ENCODE results near the gene ITGB7.
"Not testable (repeated sequence)": the region's sequence is repeated elsewhere in the genome, so short reads cannot be mapped to it uniquely, and the experiment has no call there.

Gene ITGB7

DNA sequence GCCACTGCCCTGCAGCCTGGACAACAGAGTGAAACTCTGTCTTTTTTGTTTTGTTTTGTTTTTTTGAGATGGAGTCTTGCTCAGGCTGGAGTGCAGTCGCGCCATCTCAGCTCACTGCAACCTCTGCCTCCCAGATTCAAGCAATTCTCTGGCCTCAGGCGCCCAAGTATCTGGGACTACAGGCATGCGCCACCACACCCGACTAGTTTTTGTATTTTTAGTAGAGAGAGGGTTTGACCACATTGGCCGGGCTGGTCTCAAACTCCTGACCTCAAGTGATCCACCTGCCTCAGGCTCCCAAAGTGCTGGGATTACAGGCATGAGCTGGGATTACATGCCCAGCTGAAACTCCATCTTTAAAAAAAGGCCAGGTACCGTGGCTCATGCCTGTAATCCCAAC lies 4.7 kb downstream of the ITGB7 start:
- H3K9me3 ChIP-seq (ENCODE audit: control insufficient read depth, insufficient read depth, low read depth, low read length); H3K4me1 ChIP-seq (ENCODE audit: control insufficient read depth, insufficient read depth, low read length); H3K27ac ChIP-seq (ENCODE audit: extremely low read depth, low read depth, low read length); H3K4me3 ChIP-seq (ENCODE audit: low read depth, low read length); H3K36me3 ChIP-seq (ENCODE audit: control insufficient read depth in 2 of 2, insufficient read depth in 1 of 2, low read length in 2 of 2): not testable (repeated sequence)
- ChIA-PET CTCF (interaction anchor here (0.6 to 2.3 kb wide), 6 partner anchors 9 to 155 kb away, joined by 3 to 14 read pairs (median 3); no protein-coding TSS in a partner anchor), POLR2A (interaction anchor here (0.6 to 1.6 kb wide), 2 partner anchors 15 to 150 kb away, joined by 3 to 5 read pairs; no protein-coding TSS in a partner anchor)

DNA sequence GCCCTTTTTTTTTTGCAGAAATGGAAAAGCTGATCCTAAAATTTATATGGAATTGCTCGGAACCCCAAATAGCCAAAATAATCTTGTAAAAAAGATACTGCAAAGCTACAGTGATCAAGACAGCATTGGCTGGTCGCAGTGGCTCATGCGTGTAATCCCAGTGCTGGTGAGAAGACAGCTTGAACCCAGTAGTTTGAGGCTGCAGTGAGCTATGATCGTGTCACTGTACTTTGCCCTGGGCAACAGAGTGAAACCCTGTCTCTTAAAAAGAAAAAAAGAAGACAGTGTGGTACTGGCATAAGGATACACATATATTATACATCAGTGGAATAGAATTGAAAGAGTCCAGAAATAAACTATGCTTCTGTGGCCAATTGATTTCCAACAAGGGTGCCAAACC lies 5.4 kb downstream of the ITGB7 start:
- Histone ChIP-seq H3K4me1 (ENCODE audit: control insufficient read depth, insufficient read depth, low read length) (no peaks in the 10 kb centered on the region), H3K9me3 (ENCODE audit: control insufficient read depth, insufficient read depth, low read depth, low read length) (no peaks in the 10 kb centered on the region), H3K27ac (ENCODE audit: extremely low read depth, low read depth, low read length) (no peak overlapping the region), H3K36me3 (ENCODE audit: control insufficient read depth in 2 of 2, insufficient read depth in 1 of 2, low read length in 2 of 2) (no peaks in the 10 kb centered on the region), H3K4me3 (ENCODE audit: low read depth, low read length) (no peak overlapping the region)
- ChIA-PET CTCF (interaction anchor here (0.6 to 2.3 kb wide), 6 partner anchors 10 to 151 kb away, joined by 3 to 14 read pairs (median 3); no protein-coding TSS in a partner anchor), POLR2A (interaction anchor here (1.6 kb wide), 1 partner anchor 14 kb away, joined by 5 read pairs; no protein-coding TSS in a partner anchor)
- TF ChIP-seq, protein P1, sequence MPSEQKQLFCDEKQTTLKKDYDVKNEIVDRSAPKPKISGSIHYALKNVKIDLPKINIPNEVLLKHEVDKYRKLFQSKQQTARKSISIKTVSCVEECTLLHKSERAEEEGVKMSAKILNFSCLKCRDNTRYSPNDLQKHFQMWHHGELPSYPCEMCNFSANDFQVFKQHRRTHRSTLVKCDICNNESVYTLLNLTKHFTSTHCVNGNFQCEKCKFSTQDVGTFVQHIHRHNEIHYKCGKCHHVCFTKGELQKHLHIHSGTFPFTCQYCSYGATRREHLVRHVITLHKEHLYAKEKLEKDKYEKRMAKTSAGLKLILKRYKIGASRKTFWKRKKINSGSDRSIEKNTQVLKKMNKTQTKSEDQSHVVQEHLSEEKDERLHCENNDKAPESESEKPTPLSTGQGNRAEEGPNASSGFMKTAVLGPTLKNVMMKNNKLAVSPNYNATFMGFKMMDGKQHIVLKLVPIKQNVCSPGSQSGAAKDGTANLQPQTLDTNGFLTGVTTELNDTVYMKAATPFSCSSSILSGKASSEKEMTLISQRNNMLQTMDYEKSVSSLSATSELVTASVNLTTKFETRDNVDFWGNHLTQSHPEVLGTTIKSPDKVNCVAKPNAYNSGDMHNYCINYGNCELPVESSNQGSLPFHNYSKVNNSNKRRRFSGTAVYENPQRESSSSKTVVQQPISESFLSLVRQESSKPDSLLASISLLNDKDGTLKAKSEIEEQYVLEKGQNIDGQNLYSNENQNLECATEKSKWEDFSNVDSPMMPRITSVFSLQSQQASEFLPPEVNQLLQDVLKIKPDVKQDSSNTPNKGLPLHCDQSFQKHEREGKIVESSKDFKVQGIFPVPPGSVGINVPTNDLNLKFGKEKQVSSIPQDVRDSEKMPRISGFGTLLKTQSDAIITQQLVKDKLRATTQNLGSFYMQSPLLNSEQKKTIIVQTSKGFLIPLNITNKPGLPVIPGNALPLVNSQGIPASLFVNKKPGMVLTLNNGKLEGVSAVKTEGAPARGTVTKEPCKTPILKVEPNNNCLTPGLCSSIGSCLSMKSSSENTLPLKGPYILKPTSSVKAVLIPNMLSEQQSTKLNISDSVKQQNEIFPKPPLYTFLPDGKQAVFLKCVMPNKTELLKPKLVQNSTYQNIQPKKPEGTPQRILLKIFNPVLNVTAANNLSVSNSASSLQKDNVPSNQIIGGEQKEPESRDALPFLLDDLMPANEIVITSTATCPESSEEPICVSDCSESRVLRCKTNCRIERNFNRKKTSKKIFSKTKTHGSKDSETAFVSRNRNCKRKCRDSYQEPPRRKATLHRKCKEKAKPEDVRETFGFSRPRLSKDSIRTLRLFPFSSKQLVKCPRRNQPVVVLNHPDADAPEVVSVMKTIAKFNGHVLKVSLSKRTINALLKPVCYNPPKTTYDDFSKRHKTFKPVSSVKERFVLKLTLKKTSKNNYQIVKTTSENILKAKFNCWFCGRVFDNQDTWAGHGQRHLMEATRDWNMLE (tag by site-specific recombination; conservative IDR thresholded peaks at IDR 0.05; ENCODE audit: low read depth): no peak
- TF ChIP-seq ZNF274 (IDR thresholded peaks at IDR 0.05; ENCODE audit: low read length) (no peak), ZNF274 (tag by site-specific recombination; IDR thresholded peaks at IDR 0.05; ENCODE audit: borderline replicate concordance) (no peak), HOXA7 (CRISPR knock-in tag; IDR thresholded peaks at IDR 0.05; ENCODE audit: borderline replicate concordance) (no peak), ZNF621 (tag by site-specific recombination; IDR thresholded peaks at IDR 0.05) (no peak)
- TF ChIP-seq, protein P2, sequence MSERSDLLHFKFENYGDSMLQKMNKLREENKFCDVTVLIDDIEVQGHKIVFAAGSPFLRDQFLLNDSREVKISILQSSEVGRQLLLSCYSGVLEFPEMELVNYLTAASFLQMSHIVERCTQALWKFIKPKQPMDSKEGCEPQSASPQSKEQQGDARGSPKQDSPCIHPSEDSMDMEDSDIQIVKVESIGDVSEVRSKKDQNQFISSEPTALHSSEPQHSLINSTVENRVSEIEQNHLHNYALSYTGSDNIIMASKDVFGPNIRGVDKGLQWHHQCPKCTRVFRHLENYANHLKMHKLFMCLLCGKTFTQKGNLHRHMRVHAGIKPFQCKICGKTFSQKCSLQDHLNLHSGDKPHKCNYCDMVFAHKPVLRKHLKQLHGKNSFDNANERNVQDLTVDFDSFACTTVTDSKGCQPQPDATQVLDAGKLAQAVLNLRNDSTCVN (tag by site-specific recombination; optimal IDR thresholded peaks at IDR 0.05): no peak
- TF ChIP-seq, protein P3, sequence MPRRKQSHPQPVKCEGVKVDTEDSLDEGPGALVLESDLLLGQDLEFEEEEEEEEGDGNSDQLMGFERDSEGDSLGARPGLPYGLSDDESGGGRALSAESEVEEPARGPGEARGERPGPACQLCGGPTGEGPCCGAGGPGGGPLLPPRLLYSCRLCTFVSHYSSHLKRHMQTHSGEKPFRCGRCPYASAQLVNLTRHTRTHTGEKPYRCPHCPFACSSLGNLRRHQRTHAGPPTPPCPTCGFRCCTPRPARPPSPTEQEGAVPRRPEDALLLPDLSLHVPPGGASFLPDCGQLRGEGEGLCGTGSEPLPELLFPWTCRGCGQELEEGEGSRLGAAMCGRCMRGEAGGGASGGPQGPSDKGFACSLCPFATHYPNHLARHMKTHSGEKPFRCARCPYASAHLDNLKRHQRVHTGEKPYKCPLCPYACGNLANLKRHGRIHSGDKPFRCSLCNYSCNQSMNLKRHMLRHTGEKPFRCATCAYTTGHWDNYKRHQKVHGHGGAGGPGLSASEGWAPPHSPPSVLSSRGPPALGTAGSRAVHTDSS (tag by site-specific recombination; IDR thresholded peaks at IDR 0.05): no peak
- TF ChIP-seq, protein P4, sequence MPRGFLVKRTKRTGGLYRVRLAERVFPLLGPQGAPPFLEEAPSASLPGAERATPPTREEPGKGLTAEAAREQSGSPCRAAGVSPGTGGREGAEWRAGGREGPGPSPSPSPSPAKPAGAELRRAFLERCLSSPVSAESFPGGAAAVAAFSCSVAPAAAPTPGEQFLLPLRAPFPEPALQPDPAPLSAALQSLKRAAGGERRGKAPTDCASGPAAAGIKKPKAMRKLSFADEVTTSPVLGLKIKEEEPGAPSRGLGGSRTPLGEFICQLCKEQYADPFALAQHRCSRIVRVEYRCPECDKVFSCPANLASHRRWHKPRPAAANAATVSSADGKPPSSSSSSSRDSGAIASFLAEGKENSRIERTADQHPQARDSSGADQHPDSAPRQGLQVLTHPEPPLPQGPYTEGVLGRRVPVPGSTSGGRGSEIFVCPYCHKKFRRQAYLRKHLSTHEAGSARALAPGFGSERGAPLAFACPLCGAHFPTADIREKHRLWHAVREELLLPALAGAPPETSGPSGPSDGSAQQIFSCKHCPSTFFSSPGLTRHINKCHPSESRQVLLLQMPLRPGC (tag by site-specific recombination; IDR thresholded peaks at IDR 0.05): no peak

DNA sequence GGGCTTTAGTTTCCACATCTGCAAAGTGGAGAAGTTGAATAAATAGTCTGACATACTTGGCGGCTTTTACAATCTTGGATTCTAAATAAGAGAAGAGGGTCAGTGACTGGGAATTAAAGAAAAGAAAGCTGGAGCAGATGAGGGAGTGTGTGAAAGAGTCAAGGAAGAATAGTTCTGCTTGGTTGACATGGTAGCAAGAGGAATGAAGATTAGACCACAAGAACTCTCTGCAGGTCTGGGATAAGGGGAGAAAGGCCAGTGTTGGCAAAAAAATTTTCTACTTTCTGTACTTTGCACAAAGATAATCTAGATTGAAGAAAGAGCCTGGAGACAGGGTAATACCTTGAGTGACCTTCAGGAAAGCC lies 5.9 kb downstream of the ITGB7 start:
- CTCF ChIA-PET: interaction anchor here (0.6 to 2.3 kb wide), 7 partner anchors 10 to 151 kb away, joined by 3 to 14 read pairs (median 3); no protein-coding TSS in a partner anchor
- Histone ChIP-seq H3K4me3 (ENCODE audit: low read depth, low read length) (no peak overlapping the region), H3K36me3 (ENCODE audit: control insufficient read depth in 2 of 2, insufficient read depth in 1 of 2, low read length in 2 of 2) (no peaks in the 10 kb centered on the region), H3K27ac (ENCODE audit: extremely low read depth, low read depth, low read length) (no peak overlapping the region), H3K4me1 (ENCODE audit: control insufficient read depth, insufficient read depth, low read length) (no peaks in the 10 kb centered on the region), H3K9me3 (ENCODE audit: control insufficient read depth, insufficient read depth, low read depth, low read length) (no peaks in the 10 kb centered on the region)
- TF ChIP-seq EGR2 (tag by site-specific recombination; IDR thresholded peaks at IDR 0.05; ENCODE audit: low read depth): no peak
- TF ChIP-seq PRDM1 (tag by site-specific recombination; IDR thresholded peaks at IDR 0.05): peak; percentile 30; the same call in 1 of the 2 replicates
- TF ChIP-seq, protein P2 (tag by site-specific recombination; optimal IDR thresholded peaks at IDR 0.05): no peak
- TF ChIP-seq ZNF48 (tag by site-specific recombination; IDR thresholded peaks at IDR 0.05): no peak
- POLR2A ChIA-PET: interaction anchor here (1.6 kb wide), 1 partner anchor 14 kb away, joined by 5 read pairs; no protein-coding TSS in a partner anchor
